Putamen (tissue), 1 donor: ENCODE measurements around the gene INAFM1.

Experiments
- DNase-seq: peaks from one replicate; pipeline ENCODE4 v3.0.0-alpha.2; 2016; ENCODE audit warnings: low spot score

Gene INAFM1

DNA sequence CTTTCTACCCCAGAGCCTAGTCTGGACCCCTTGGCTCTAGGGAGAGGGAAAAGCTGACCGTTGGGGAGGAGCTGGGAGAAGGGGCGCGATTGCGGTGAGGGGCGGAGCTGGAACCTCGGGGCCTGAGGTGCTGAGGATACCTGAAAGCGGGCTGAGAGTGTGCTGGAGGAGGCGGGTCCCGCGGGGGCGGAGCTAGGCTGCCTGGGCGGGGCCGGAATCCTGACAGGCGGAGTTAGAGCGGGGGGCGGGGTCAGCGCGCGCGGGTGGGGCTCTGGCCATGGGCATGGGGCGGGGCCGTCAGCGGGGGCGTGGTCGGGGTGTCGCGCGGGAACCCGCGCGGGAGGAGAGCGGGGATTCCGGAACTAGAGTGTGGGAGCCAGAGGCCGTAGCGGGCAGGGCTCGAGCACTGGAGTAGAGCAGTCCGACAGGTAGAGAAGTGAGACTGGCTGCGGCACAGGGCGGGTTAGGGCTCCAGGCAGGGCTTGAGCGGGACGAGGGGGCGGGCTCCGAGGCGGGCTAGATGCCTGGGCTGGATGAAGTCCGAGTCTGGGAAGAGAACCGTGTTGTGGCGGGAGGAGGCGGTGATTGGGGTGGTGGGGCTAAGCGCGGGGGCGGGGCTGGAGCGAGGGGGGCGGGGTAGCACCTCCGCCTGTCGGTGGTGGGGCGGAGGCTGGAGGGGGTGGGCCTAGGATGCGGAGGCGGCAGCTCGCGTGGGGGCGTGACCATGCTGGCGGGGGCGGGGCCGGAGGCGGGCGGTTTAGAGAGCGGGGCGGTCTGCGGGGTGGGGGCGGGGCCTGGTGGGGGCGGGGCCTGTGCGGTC, at the start of gene INAFM1:
TSS of gene INAFM1 (plus strand) at position 815 of the 820 bp plus-strand sequence. CDS start 35 bp downstream, outside the sequence.
- DNase-seq = peak; percentile 90

DNA sequence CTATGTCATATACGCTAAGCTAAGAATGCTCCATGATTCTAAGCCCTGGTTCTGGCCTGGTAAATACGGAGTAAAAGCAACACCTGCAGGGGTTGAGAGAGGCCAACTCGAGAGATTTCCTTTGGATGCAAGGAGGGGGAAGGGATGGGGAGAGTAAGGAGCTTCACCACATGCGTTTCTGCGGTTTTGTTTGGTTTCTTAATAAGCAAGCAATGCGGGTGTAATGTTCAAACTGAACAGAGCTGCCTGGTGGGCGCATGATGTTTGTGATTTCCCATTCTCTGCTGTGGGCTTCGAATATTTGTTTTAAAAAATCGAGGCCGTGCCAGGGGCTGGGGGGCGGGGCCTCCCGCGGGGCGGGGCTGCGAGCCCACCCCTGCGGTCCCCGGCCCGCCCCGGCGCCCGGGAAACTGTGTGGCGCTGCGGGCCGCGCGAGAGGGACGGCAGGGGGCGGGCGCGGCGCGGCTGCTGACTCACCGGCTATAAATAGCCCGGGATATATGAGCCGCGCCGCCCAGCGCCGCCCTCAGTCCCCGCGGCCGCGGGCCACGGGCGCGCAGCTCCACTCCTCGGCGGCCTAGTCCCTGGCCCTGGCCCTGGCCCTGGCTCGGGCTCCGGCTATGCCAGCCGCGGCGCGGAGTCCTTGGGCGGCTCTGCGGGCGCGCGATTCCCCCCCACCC, 48.8 kb upstream of the INAFM1 start:
- DNase-seq = peak; percentile 87

DNA sequence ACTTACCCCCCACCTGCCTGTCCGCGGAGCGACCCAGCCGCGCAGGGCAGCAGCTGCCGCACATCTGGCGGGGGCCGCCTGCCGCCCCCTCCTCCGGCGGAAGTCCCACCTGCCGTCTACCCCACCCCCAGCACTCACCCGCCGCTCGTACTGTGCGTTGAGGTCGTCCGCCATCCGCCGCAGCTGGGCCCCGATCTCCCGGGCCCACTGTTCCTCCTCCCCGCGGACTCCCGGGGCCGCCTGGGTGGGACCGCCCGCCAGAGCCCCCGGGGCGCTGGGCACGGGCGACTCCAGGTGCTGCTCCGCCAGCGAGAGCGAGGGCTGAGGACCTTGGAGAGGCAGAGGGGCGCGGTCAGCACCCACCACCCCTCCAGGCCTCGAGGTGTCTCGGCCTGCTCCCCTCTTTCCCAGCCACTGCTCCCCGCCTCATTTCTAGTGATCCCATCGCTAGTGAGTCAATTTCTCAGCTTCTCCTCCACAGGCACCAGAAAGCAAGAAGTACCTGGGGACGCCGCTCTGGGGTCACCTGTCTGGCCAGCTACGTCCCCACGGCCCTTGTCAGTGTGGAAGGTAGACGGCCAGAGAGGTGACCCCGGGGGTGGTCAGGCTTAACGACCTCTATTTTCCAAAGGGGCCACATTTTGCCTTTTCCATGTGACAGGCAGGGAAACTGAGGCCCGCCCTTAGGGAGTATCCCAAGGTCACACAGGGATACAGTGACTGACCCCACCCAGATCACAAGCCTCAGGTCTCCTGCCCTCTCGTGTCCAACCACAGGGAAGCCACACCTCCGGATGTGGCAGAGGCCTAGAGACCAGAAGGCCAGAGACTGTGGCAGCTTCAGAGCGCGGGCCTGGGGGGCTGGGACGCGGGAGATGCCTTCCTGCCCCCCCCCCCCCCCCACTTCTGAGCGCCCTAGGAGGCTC, 48.0 kb upstream of the INAFM1 start:
- no peak for DNase-seq

- DNase-seq = no peak
Measured at GRCh38 chr19:47227352-47228167, 47.1 kb upstream of the INAFM1 start.

DNA sequence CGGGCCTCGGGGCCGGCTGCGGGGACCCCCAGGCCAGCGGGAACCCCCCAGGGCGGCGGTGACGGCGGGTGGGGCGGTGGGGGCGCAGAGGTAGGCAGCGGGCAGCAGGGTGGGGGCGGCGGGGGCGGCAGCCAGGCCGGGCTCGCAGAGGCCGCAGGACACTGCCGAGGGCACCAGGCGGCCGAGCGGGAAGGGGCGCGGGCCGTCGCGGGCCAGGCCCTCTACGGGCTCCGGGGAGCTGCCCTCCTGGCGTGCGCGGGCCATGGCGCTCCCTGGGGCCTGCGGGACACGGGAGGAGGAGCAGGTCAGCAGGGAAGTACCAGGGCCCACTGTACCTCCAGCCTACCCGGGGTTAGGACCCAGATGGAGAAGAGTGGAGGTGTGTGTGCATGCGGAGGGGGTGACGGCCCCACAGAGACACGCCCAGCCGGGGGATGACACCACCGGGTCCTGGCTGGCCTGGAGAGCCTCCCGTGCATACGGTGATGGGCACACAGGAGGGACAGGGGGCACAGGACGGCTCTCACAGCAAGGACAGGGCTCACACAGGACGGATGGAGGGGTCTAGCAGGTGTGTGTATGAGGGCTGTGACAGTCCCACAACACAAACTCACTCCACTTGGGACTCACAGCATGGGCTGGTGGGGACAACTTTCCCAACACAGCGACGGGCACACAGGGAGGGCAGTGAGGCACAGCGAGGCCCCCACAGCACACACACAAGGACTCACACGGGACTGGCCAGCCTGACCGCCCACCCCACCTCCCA, 46.3 kb upstream of the INAFM1 start:
- DNase-seq = no peak

DNA sequence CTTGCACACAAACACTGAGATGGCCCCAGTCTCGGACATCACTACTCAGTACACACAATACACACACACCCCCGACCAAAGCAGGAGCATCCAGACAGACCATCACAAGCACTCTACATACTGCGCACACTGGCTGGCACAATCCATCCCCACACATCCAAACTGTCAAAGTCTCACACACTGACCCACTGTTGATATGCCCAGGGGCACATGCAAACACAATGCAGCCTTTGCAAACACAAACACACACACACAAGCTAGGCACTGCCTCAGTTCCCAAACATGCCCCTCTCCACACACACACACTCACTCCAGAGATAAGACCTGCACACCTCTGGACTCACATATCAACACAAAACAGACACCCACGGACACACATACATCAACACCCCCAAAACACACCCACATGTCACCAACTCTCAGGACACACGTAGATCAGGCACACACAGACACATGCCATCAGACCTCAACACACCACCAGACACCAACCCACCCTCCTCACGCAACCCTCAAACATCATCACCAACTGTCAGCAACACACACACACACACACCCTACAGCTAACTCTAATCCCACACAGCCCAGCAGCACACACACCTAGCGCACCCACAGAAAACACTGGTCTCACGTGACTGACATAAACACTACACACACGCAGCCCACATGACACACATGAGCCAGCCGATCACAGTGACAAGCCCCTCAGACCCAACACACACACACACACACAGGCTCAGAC, 45.6 kb upstream of the INAFM1 start:
- no peak for DNase-seq

- DNase-seq = no peak
Measured at GRCh38 chr19:47229676-47230053, 45.0 kb upstream of the INAFM1 start.

- DNase-seq = no peak
Measured at GRCh38 chr19:47230054-47230920, 44.4 kb upstream of the INAFM1 start.

DNA sequence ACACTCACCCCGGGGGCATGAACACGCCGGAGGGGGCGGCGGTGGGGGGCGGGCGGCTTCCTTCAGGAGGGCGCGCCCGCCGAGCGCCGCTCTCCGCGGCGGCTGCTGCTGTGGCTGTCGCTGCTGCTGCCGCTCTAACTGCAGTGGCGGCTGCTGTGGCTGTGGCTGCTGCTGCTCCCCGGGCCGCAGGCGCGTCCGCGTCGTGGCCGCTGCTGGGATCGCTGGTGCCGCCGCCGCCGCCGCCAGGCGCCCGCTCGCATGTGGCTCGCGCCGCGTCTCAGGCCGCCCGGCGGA, 43.8 kb upstream of the INAFM1 start, which contains the start of gene BBC3:
TSS of gene BBC3 (minus strand) at position 279 of the 294 bp plus-strand sequence. CDS start 2,768 bp downstream, outside the sequence.
- DNase-seq = no peak

DNA sequence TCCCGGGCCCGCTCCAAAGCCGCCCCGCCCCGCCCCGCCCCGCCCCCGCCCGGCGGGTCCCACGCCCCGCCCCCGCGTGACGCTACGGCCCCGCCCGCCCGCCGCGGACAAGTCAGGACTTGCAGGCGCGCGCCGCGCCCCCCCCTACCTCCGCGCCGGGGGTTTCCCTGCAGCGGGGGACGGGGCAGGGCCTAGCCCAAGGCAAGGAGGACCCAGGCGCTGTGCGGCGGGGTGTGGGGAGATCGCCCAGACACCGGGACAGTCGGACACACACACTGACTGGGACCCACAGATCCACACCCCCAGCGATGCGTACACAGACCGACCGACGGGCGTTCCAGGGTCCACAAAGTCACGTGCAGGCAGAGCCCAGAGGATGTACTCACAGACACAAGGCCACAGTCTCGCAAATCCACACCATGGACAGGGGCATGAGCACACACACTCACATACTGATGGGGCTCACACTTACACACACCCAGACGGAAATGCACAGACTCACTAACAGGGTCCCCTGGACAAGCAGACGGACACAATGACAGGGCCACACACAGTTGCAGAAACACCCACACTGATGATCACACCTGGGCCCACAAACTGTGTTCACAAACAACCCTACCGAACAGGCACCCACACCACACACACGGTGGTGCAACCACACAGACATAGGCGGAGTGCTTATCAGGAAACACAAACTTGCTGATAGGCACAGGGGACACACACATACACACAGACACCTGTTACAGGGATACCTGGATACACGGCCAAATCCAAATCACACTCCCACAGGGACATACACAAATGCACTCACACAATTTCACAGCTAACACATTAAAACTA, 43.2 kb upstream of the INAFM1 start:
- no peak for DNase-seq

- no peak for DNase-seq
Measured at GRCh38 chr19:47232422-47233211, 42.1 kb upstream of the INAFM1 start.

GRCh38 chr19:47236072-47236675, 38.5 kb upstream of the INAFM1 start:
- DNase-seq = no peak

- no peak for DNase-seq
Measured at GRCh38 chr19:47239152-47239551, 35.5 kb upstream of the INAFM1 start.

DNA sequence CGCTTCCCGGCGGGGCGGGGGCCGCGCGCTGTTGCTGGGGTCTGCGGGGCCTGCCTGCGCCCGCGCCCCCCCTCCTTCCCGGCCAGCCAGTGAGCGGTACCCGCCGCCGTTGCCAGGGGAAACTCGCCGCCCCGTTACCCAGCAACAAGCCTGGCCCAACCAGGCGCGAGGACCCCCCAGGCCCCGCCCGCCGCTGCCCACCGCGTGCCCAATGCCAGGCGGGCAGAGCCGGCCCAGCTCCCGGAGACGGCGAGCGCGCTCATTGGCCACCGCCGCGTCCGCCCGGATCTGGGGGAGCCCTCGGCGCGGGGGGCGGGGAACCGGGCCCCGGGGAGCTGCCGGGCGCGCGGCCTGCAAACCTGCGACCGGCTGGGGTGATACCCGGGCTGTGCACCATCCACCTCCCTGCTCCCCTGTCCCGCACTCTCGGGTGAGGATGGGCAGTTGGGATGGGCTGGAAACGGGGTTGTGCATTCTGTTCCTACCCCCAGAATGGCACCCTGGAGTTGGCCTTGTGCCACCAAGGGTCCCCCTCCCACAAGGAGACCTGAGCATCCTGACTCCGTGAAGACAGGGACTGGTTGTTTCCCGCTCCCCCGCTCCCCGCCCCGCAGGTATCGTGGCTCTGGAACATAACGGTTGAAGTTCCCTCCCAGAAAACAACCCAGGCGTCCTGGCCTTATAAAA, 34.9 kb upstream of the INAFM1 start:
- no peak for DNase-seq

DNA sequence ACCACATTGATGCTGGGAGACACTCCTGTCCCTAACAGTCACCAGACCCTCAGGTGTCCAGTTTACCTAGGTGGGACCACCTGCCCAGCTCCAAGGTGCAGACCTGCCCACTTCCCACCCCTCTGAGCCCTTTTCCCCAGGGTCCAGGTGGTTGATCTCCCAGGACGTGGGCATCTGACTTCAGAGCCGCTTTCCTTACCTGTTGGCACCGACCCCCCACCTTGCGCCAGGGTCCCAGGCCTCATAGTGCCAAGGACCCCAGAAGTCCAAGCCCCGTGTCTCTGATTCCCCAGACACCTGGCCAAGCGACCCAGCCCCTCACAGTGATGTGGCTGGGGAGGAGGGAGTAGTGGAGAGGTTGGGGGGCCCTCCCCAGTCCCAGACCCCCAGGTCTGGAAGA, 34.1 kb upstream of the INAFM1 start:
- DNase-seq = no peak
